ENCODE results near the gene SLX9. TPM values are rescaled to one million over a fixed set of nuclear protein-coding genes. Genes with fewer than 3 reads are reported as not detected.

SLX9 gene
- total RNA-seq, 1 donor from 2014 or later, result 30.4 TPM

DNA sequence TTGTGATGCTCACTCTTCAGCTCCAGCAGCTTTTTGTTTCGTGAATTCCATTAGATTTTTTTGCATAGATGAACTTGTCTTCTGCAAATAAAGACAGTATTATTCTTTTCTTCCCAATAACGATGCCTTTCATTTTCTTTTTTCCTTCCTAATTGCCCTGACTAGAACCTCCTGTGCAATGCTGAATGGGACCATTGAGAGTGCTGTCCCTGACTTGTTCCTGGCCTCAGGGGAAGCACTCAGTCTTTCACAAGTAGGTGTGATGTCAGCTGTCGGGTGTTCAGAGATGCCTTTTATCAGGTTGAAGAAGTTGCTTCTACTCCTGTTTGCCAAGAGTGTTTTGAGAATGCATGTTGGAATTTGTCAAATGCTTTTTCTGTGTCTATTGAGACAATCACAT, 70.3 kb downstream of the SLX9 start:
- no peak overlapping the region for H3K27ac Mint-ChIP-seq (ENCODE audit: unreplicated experiment)
- no peaks in the 10 kb centered on the region for H3K36me3 Mint-ChIP-seq (ENCODE audit: unreplicated experiment)
- DNase-seq (ENCODE audit: extremely low spot score, unreplicated experiment), result no peak
- H3K27me3 Mint-ChIP-seq (ENCODE audit: unreplicated experiment), result no peaks in the 10 kb centered on the region
- peaks cover 22% of the 10 kb centered on the region for H3K9me3 Mint-ChIP-seq (ENCODE audit: unreplicated experiment)
- no peak overlapping the region for H3K4me3 Mint-ChIP-seq (ENCODE audit: unreplicated experiment)
- TF ChIP-seq, protein P1, sequence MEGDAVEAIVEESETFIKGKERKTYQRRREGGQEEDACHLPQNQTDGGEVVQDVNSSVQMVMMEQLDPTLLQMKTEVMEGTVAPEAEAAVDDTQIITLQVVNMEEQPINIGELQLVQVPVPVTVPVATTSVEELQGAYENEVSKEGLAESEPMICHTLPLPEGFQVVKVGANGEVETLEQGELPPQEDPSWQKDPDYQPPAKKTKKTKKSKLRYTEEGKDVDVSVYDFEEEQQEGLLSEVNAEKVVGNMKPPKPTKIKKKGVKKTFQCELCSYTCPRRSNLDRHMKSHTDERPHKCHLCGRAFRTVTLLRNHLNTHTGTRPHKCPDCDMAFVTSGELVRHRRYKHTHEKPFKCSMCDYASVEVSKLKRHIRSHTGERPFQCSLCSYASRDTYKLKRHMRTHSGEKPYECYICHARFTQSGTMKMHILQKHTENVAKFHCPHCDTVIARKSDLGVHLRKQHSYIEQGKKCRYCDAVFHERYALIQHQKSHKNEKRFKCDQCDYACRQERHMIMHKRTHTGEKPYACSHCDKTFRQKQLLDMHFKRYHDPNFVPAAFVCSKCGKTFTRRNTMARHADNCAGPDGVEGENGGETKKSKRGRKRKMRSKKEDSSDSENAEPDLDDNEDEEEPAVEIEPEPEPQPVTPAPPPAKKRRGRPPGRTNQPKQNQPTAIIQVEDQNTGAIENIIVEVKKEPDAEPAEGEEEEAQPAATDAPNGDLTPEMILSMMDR (IDR thresholded peaks at IDR 0.05), result no peak
- H3K4me1 Mint-ChIP-seq (ENCODE audit: unreplicated experiment), result peaks cover 36% of the 10 kb centered on the region

DNA sequence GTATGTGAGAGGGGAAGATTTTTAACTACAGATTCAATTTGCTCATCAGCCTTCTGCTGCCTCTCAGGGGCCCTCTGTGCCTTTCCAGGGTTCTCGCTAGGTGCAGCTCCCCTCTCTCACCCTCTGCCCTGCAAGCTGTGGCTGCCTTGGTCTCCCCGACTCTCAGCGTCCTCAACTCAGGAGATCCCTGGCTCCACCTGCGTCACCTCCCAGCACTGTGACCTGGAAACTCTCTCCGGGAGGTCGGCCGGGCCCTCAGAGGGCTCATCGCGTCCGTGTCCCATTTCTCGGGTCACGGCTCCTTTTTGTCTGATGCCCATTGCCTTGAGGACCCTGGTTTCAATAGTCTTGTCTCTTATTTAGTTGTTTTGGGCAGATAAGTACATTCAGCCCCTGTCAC, 71.0 kb downstream of the SLX9 start:
- DNase-seq (ENCODE audit: extremely low spot score, unreplicated experiment), result no peak
- H3K9me3 Mint-ChIP-seq (ENCODE audit: unreplicated experiment), result peaks cover 17% of the 10 kb centered on the region
- TF ChIP-seq, protein P1 (IDR thresholded peaks at IDR 0.05), result no peak
- no peaks in the 10 kb centered on the region for H3K27me3 Mint-ChIP-seq (ENCODE audit: unreplicated experiment)
- H3K27ac Mint-ChIP-seq (ENCODE audit: unreplicated experiment), result no peak overlapping the region
- no peak overlapping the region for H3K4me3 Mint-ChIP-seq (ENCODE audit: unreplicated experiment)
- no peaks in the 10 kb centered on the region for H3K36me3 Mint-ChIP-seq (ENCODE audit: unreplicated experiment)
- H3K4me1 Mint-ChIP-seq (ENCODE audit: unreplicated experiment), result peaks cover 40% of the 10 kb centered on the region

DNA sequence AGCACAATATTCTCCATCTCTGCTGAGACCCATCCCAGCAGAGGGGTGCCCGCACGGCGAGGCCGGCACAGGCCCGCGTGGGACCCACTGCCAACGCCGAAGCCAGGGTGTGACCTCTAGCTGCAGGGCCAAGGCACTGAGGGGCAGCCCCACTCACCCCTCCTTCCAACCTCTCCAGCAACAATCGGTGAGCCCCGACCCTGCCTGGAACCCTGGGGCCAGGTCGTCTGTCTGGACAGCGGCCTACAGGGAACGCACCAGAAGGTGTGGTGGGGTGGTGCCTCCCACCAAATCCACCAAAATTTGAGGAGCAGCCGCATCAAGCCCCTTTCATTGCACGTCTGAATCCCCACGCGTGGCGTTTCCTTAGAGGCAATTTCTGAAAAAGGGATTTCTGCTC, 71.6 kb downstream of the SLX9 start:
- no peak overlapping the region for H3K27ac Mint-ChIP-seq (ENCODE audit: unreplicated experiment)

DNA sequence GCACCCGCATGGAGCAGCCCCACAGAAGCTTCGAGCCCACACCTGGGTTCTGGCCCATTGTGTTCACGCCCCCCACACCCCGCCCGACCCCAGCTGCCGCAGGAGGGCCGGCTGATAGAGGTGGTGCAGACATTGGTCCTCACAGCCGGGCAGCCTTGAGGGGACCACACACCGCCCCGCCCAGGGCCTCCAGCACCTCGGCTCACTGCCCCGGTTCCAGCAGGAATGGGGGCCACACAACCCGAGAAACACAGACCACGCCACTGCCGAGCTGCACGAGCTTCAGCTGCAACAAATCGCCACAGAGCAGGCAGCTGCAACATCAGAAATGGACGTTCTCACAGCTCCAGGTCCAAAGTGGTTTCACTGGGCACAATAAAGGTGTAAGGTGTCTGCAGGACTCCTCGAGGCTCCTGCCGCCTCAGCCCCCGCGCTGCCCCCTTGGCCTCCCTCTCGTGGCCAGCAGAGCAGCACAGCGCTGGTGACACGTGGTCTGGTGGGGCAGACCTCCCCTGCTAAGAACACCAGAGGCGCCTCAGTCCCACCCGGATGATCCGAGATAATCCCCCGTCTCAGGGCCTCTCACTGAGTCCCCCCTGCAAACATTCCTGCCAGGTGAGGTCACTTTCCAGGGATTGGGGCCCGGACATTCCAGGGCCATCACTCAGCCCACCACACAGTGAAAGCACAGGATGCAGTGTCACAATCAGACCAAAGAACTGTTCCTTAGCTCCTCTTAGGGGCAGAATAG, 72.3 kb downstream of the SLX9 start:
- Mint-ChIP-seq H3K27ac (ENCODE audit: unreplicated experiment) (no peak overlapping the region), H3K36me3 (ENCODE audit: unreplicated experiment) (no peaks in the 10 kb centered on the region), H3K4me3 (ENCODE audit: unreplicated experiment) (no peak overlapping the region), H3K4me1 (ENCODE audit: unreplicated experiment) (peaks cover 52% of the 10 kb centered on the region), H3K9me3 (ENCODE audit: unreplicated experiment) (peaks cover 9% of the 10 kb centered on the region), H3K27me3 (ENCODE audit: unreplicated experiment) (no peaks in the 10 kb centered on the region)
- TF ChIP-seq, protein P1 (IDR thresholded peaks at IDR 0.05), result peak; percentile 15
- DNase-seq (ENCODE audit: extremely low spot score, unreplicated experiment), result no peak

More for the DNA sequence above, 71.6 kb downstream of the SLX9 start:
- Mint-ChIP-seq H3K4me1 (ENCODE audit: unreplicated experiment) (peaks cover 46% of the 10 kb centered on the region), H3K27me3 (ENCODE audit: unreplicated experiment) (no peaks in the 10 kb centered on the region), H3K4me3 (ENCODE audit: unreplicated experiment) (no peak overlapping the region), H3K36me3 (ENCODE audit: unreplicated experiment) (no peaks in the 10 kb centered on the region), H3K9me3 (ENCODE audit: unreplicated experiment) (peaks cover 12% of the 10 kb centered on the region)
- TF ChIP-seq, protein P1 (IDR thresholded peaks at IDR 0.05), result no peak
- no peak for DNase-seq (ENCODE audit: extremely low spot score, unreplicated experiment)

DNA sequence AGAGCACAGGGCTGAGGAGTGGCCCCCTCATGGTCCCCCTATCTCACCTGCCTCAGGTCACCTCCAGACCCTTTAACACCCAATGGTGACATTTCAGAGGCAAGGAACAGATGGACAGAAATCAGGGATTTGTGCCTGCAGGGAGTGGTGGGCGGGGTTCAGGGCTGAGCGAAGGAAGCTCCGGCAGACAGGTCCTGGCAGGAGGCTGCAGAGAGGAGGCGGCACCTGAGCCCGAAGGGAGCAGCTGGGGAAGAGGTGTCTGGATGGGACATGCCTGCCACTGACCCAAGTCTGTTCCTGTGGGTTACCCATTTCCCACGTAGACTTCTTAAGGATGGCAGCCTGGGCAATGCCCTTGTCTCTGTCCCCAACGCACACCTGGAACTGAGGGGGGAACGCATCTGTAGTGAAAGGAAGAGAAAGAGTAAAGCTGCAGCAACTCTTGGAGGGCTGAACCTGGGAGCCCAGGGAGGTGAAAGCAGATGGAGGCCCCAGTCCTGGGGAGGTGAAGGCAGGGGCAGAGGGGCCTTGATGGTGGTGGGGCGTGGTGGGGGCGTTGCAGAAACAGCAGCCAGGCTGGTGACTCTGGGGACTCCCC, 72.9 kb downstream of the SLX9 start:
- TF ChIP-seq, protein P1 (IDR thresholded peaks at IDR 0.05), result no peak
- peaks cover 59% of the 10 kb centered on the region for H3K4me1 Mint-ChIP-seq (ENCODE audit: unreplicated experiment)
- H3K9me3 Mint-ChIP-seq (ENCODE audit: unreplicated experiment), result peaks cover 9% of the 10 kb centered on the region
- DNase-seq (ENCODE audit: extremely low spot score, unreplicated experiment), result no peak
- no peaks in the 10 kb centered on the region for H3K36me3 Mint-ChIP-seq (ENCODE audit: unreplicated experiment)
- H3K27me3 Mint-ChIP-seq (ENCODE audit: unreplicated experiment), result no peaks in the 10 kb centered on the region
- peak overlapping the region; percentile 62 for H3K27ac Mint-ChIP-seq (ENCODE audit: unreplicated experiment)
- no peak overlapping the region for H3K4me3 Mint-ChIP-seq (ENCODE audit: unreplicated experiment)
